Osteoblast (primary cell): ENCODE results near the gene ESPNL. TPM values are rescaled to one million over a fixed set of nuclear protein-coding genes. Genes with fewer than 3 reads are reported as not detected.
"Not testable (repeated sequence)": the region's sequence is repeated elsewhere in the genome, so short reads cannot be mapped to it uniquely, and the experiment has no call there.

Experiments used
- DNase-seq: peaks from one replicate; pipeline ENCODE4 v3.0.0; 2011; ENCODE audit warnings: low spot score, mixed read lengths; ENCODE audit not compliant: insufficient read length; ENCODE audit errors: missing footprints
- H2AFZ ChIP-seq: 2 replicates; pipeline ENCODE4 v1.6.0; 2011; ENCODE audit warnings: mild to moderate bottlenecking, low read length
- H3K27ac ChIP-seq: 2 replicates; pipeline ENCODE4 v1.5.1; 2011; ENCODE audit warnings: mild to moderate bottlenecking, low read depth, low read length, moderate library complexity
- H3K27me3 ChIP-seq: 2 replicates; pipeline ENCODE4 v1.6.0; 2012; ENCODE audit warnings: mild to moderate bottlenecking, control low read depth, inconsistent platforms, low read length, moderate library complexity; ENCODE audit not compliant: insufficient read depth
- H3K36me3 ChIP-seq: 2 replicates; pipeline ENCODE4 v1.5.1; 2011; ENCODE audit warnings: mild to moderate bottlenecking, low read length, control low read depth, moderate library complexity; ENCODE audit not compliant: insufficient read depth
- H3K4me1 ChIP-seq: 2 replicates; pipeline ENCODE4 v1.5.1; 2011; ENCODE audit warnings: mild to moderate bottlenecking, low read length, control low read depth, moderate library complexity; ENCODE audit not compliant: insufficient read depth
- H3K4me2 ChIP-seq: 2 replicates; pipeline ENCODE4 v1.6.0; 2011; ENCODE audit warnings: mild to moderate bottlenecking, low read length; ENCODE audit not compliant: insufficient read depth
- H3K4me3 ChIP-seq: fragments of 200-600 bp; sonication (generic); 3 replicates; pipeline ENCODE4 v1.5.1; 2012; ENCODE audit warnings: mild to moderate bottlenecking, low read length, inconsistent platforms; ENCODE audit not compliant: insufficient read depth
- H3K79me2 ChIP-seq: 2 replicates; pipeline ENCODE4 v1.6.0; 2012; ENCODE audit warnings: mild to moderate bottlenecking, low read length, control low read depth, inconsistent platforms; ENCODE audit not compliant: insufficient read depth
- H3K9me3 ChIP-seq: 2 replicates; pipeline ENCODE4 v1.5.1; 2011; ENCODE audit warnings: low read depth, low read length, control low read depth
- H4K20me1 ChIP-seq: 2 replicates; pipeline ENCODE4 v1.6.0; 2012; ENCODE audit warnings: mild to moderate bottlenecking, low read length, control low read depth; ENCODE audit not compliant: insufficient read depth
- total RNA-seq: library from RNA; depleted of rRNA; stranded (reverse); fragments of >200 nt; gene quantifications from 2 replicates; pipeline ENCODE4 v1.2.3, GENCODE V29; 2012
- TF ChIP-seq, protein P1 (sequence below): IDR thresholded peaks from 2 replicates; pipeline ENCODE4 v1.5.1; 2011; ENCODE audit warnings: mild to moderate bottlenecking, low read depth, low read length, moderate library complexity; ENCODE audit errors: extremely low read depth

The ESPNL gene
- total RNA-seq, result 1.8 and 9.8 TPM in 2 replicates

- H3K27ac ChIP-seq, result no peak within 1 kb of the TSS
- H3K4me2 ChIP-seq, result no peak within 1 kb of the TSS
- H3K4me3 ChIP-seq, result no peak within 1 kb of the TSS
- peak; percentile 84 for DNase-seq
- H2AFZ ChIP-seq, result no peak within 1 kb of the TSS
- H4K20me1 ChIP-seq, result no peaks in the 10 kb centered on the region
- no peaks in the 10 kb centered on the region for H3K9me3 ChIP-seq
- no peaks in the 10 kb centered on the region for H3K36me3 ChIP-seq
- no peaks in the 10 kb centered on the region for H3K4me1 ChIP-seq
- no peaks in the 10 kb centered on the region for H3K79me2 ChIP-seq
- H3K27me3 ChIP-seq, result no peaks in the 10 kb centered on the region
- TF ChIP-seq, protein P1, sequence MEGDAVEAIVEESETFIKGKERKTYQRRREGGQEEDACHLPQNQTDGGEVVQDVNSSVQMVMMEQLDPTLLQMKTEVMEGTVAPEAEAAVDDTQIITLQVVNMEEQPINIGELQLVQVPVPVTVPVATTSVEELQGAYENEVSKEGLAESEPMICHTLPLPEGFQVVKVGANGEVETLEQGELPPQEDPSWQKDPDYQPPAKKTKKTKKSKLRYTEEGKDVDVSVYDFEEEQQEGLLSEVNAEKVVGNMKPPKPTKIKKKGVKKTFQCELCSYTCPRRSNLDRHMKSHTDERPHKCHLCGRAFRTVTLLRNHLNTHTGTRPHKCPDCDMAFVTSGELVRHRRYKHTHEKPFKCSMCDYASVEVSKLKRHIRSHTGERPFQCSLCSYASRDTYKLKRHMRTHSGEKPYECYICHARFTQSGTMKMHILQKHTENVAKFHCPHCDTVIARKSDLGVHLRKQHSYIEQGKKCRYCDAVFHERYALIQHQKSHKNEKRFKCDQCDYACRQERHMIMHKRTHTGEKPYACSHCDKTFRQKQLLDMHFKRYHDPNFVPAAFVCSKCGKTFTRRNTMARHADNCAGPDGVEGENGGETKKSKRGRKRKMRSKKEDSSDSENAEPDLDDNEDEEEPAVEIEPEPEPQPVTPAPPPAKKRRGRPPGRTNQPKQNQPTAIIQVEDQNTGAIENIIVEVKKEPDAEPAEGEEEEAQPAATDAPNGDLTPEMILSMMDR, result no peak
These were observed at the start of gene ESPNL for GRCh38 chr2:238100049-238100820. ESPNL (plus strand) TSS chr2:238100340; CDS start chr2:238100420, 80 bp downstream.

DNA sequence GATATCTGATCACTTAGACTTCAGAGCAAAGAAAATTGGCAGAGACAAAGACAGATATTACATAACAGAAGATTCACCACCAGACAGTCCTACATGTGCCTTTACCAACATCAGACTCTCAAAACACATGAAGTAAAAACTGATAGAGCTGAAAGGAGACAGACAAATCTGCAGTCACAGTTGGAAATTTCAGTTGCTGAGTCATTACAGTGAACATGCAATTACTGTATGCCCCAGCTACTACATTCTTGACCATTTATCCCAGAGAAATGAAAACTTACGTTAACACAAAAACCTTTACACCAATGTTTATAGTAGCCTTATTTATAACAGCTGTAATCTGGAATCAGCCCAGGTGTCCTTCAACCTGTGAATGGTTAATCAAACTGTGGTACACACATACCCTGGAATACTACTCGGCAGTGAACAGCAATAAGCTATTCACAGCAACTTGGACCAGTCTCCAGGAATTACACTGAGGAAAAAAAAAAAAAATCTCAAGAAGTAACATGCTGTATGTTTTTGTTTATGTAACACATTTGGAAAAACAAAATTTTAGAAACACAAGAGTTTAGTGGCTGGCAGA lies 46.9 kb upstream of the ESPNL start:
- Histone ChIP-seq H3K27me3 (no peaks in the 10 kb centered on the region), H3K36me3 (no peaks in the 10 kb centered on the region), H2AFZ (no peak overlapping the region), H3K27ac (no peak overlapping the region), H3K4me2 (no peak overlapping the region), H3K9me3 (no peaks in the 10 kb centered on the region), H3K4me1 (no peaks in the 10 kb centered on the region), H4K20me1 (no peaks in the 10 kb centered on the region), H3K4me3 (no peak overlapping the region), H3K79me2 (no peaks in the 10 kb centered on the region)
- no peak for DNase-seq
- TF ChIP-seq, protein P1, result no peak

DNA sequence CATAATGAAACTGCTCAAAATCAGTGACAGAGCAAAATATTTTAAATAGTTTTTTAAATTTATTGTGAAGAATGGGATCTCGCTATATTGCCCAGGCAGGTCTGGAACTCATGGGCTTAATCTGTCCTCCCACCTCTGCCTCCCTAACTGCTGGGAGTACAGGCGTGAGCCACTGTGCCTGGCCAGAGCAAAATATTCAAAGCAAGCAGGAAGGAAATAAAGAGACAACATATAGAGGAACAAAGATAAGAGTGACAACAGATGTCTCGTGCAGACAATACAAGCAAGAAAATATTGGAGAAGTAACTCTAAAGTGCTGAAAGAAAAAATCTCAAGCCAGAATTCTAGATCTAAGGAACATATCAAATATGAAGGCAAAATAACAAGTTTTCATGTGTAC lies 44.3 kb upstream of the ESPNL start:
- no peak for DNase-seq
- no peak overlapping the region for H3K4me2 ChIP-seq
- H2AFZ ChIP-seq, result no peak overlapping the region
- H3K79me2 ChIP-seq, result peaks cover 3% of the 10 kb centered on the region
- H3K4me3 ChIP-seq, result no peak overlapping the region
- H3K27ac ChIP-seq, result no peak overlapping the region
- H3K36me3 ChIP-seq, result no peaks in the 10 kb centered on the region
- no peaks in the 10 kb centered on the region for H3K27me3 ChIP-seq
- peaks cover 7% of the 10 kb centered on the region for H3K4me1 ChIP-seq
- H3K9me3 ChIP-seq, result no peaks in the 10 kb centered on the region
- no peaks in the 10 kb centered on the region for H4K20me1 ChIP-seq
- TF ChIP-seq, protein P1, result no peak

DNA sequence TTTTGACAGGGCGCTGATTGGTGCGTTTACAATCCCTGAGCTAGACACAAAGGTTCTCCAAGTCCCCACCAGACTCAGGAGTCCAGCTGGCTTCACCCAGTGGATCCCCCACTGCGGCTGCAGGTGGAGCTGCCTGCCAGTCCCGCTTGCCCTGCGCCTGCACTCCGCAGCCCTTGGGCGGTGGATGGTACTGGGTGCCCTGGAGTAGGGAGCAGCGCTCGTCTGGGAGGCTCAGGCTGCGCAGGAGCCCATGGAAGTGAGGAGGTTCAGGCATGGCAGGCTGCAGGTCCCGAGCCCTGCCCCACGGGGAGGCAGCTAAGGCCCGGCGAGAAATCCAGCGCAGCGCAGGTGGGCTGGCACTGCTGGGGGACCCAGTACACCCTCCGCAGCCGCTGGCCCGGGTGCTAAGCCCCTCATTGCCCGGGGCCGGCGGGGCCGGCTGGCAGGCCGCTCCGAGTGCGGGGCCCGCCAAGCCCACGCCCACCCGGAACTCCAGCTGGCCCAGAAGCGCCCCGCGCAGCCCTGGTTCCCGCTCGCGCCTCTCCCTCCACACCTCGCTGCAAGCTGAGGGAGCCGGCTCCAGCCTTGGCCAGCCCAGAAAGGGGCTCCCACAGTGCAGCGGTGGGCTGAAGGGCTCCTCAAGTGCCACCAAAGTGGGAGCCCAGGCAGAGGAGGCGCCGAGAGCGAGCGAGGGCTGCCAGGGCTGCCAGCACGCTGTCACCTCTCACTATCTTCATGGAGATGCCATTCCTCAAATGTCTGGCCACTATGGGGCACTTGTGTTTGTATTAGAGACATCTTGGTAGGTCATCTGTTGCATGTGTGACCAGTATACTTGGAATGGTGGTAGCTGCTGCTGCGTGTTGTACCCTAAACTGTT lies 42.2 kb upstream of the ESPNL start:
- not testable (repeated sequence) for H3K27ac ChIP-seq, DNase-seq, H2AFZ ChIP-seq, H4K20me1 ChIP-seq, H3K79me2 ChIP-seq, H3K4me3 ChIP-seq, H3K27me3 ChIP-seq, H3K4me2 ChIP-seq, H3K36me3 ChIP-seq, H3K9me3 ChIP-seq
- peaks cover 13% of the 10 kb centered on the region for H3K4me1 ChIP-seq
